NB4 (cell line): ENCODE results near the gene FURIN.
"Not testable (repeated sequence)": the region's sequence is repeated elsewhere in the genome, so short reads cannot be mapped to it uniquely, and the experiment has no call there.

ENCODE experiments used
- DNase-seq: peaks from one replicate; pipeline ENCODE4 v3.0.0; 2010; ENCODE audit warnings: low read depth
- H3K4me3 ChIP-seq: one replicate; pipeline ENCODE4 v1.5.1; 2011; ENCODE audit warnings: mild to moderate bottlenecking, low read depth, low read length, moderate library complexity
- MYC ChIP-seq: IDR thresholded peaks from 2 replicates; pipeline ENCODE4 v1.6.1; 2011; ENCODE audit warnings: low read depth, low read length
- POLR2A ChIP-seq: IDR thresholded peaks from 2 replicates; pipeline ENCODE4 v1.6.1; 2011; ENCODE audit warnings: mild to moderate bottlenecking; ENCODE audit not compliant: insufficient read length; ENCODE audit errors: extremely low read depth
- TF ChIP-seq, protein P1 (sequence below): IDR thresholded peaks from one replicate; pipeline ENCODE4 v1.5.1; 2012; ENCODE audit warnings: low read depth, low read length
- TF ChIP-seq, protein P2 (sequence below): IDR thresholded peaks from 2 replicates; pipeline ENCODE4 v1.6.1; 2011; ENCODE audit warnings: low read depth, low read length

Gene FURIN

DNA sequence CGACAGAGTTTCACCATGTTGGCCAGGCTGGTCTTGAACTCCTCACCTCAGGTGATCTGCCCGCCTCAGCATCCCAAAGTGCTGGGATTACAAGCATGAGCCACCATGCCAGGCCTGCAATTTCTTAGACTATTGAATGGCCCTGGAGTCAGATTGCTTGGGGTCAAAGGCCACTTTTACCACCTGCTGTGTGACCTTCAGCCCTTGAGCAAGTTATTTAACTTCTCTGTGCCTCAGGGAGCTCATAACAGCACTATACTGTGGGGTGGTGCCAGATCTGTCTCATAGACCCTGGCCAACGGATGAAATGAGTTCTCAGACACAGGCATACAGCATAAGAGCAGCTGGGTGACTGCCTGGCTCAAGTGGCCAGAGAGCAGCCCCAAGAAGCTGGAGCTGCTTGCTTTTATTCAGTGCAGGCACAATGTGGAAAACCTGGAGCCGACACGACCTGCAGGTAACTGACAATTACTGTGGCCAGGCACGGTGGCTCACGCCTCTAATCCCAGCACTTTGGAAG is 44.9 kb upstream of the FURIN start:
- H3K4me3 ChIP-seq, result no peak overlapping the region
- TF ChIP-seq POLR2A (no peak), MYC (no peak)
- TF ChIP-seq, protein P1, sequence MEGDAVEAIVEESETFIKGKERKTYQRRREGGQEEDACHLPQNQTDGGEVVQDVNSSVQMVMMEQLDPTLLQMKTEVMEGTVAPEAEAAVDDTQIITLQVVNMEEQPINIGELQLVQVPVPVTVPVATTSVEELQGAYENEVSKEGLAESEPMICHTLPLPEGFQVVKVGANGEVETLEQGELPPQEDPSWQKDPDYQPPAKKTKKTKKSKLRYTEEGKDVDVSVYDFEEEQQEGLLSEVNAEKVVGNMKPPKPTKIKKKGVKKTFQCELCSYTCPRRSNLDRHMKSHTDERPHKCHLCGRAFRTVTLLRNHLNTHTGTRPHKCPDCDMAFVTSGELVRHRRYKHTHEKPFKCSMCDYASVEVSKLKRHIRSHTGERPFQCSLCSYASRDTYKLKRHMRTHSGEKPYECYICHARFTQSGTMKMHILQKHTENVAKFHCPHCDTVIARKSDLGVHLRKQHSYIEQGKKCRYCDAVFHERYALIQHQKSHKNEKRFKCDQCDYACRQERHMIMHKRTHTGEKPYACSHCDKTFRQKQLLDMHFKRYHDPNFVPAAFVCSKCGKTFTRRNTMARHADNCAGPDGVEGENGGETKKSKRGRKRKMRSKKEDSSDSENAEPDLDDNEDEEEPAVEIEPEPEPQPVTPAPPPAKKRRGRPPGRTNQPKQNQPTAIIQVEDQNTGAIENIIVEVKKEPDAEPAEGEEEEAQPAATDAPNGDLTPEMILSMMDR, result no peak
- TF ChIP-seq, protein P2, sequence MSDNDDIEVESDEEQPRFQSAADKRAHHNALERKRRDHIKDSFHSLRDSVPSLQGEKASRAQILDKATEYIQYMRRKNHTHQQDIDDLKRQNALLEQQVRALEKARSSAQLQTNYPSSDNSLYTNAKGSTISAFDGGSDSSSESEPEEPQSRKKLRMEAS, result no peak

DNA sequence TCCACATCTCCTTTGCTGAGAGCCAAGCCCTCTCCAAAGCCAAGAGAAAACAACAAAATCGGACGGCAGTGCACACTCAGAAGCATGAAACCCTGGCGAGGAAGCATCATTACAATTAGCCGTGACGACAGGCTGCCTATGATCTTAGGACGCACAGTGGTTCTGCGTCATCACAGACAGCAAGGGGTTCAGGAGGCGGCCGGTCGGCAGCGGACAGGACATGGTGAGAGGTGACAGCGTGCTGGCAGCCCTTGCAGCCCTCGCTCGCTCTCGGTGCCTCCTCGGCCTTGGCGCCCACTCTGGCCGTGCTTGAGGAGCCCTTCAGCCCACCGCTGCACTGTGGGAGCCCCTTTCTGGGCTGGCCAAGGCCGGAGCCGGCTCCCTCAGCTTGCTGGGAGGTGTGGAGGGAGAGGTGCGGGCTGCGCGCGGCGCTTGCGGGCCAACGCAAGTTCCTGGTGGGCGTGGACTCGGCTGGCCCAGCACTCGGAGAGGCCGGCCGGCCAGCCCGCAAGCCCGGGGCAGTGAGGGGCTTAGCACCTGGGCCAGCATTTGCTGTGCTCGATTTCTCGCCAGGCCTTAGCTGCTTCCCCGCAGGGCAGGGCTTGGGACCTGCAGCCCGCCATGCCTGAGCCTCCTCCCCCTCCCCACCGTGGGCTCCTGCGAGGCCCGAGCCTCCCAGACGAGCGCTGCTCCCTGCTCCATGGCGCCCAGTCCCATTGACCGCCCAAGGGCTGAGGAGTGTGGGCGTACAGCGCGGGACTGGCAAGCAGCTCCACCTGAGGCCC is 43.1 kb upstream of the FURIN start:
- H3K4me3 ChIP-seq, DNase-seq: not testable (repeated sequence)

More for the DNA sequence above, 44.9 kb upstream of the FURIN start:
- no peak for DNase-seq

DNA sequence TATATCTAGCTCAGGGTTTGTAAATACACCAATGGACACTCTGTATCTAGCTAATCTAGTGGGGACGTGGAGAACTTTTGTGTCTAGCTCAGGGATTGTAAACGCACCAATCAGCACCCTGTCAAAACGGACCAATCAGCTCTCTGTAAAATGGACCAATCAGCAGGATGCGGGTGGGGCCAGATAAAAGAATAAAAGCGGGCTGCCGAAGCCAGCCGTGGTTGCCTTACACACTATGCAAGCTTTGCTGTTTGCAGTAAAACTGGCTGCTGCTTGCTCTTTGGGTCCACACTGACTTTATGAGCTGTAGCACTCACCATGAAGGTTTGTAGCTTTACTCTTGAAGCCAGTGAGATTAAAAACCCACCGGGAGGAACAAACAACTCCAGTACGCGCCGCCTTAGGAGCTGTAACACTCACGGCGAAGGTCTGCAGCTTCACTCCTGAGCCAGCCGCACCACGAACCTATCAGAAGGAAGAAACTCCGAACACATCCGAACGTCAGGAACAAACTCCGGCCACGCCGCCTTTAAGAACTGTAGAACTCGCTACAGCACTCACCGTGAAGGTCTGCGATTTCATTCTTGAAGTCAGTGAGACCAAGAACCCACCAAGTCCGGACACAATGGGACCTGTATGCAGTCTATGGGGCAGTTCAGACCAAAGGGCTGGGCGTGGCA is 42.0 kb upstream of the FURIN start:
- not testable (repeated sequence) for DNase-seq, H3K4me3 ChIP-seq

DNA sequence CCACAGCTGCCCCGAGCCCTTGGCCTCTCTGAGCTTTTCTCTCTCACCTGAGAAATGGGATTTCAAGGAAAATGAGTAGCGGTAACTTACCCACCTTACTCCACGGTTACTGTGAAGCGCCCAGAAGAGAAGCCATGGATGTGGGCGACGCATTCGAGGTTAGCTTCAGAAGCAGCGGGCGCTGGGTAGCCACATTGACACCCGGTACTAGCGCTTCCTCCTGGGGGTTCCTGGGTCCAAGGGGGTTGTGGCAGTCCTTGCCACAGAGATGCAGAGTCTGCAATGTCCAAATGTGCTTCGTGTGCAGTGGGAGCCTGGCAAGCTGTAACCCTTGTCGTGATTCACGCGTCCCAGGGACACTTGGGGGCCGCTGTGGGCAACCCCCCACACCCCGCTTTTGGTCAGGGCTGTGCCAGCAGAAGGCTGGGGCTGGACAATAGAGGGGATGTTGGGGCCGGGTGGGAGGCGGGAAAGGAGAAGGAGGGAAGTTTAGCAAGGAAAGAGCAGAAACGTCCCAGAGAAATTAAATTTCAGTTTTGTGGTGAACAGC is 41.4 kb upstream of the FURIN start:
- no peak for DNase-seq
- TF ChIP-seq MYC, result no peak
- TF ChIP-seq, protein P2, result no peak
- no peak for TF ChIP-seq POLR2A
- TF ChIP-seq, protein P1, result no peak
- no peak overlapping the region for H3K4me3 ChIP-seq

DNA sequence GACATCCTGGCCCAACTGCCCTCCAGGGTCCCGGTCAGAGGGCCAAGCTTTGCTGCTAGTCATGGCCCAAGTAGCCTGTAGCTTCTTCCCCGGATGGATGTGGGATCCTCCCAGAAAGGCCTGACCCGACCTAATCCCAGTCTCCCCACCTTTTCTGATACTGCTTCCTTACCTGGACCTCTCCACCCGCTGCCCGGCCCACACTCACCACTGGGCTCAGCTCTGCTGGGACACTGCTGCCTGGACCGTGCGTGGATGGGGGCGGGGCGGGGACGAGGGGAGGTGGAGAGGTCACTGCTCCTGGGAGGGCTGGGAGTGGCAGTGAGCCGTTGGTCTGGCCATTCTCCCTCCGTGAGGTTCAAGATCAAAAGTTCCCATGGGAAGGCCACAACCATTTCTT is 40.3 kb upstream of the FURIN start:
- DNase-seq, result no peak
- TF ChIP-seq, protein P2, result no peak
- TF ChIP-seq, protein P1, result no peak
- TF ChIP-seq MYC, result no peak
- TF ChIP-seq POLR2A, result no peak
- no peak overlapping the region for H3K4me3 ChIP-seq

DNA sequence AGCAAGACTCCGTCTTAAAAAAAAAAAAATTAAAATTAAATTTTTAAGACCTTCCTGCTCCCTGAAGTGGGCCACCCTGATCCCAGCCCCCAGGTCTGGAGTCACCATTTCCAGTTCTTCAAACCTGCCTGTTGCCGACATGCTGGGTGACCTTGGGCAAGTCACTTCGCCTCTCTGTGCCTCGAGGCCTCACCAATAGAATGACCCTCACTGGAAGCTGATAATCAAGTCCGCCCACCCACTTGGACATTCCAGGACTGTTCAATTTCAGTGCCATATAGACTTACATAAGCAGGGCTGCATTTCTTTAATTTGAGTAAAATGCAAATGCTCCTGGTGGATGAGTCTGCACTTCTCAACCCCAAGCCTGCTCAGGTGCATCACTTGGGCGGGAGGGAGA is 39.3 kb upstream of the FURIN start:
- no peak overlapping the region for H3K4me3 ChIP-seq
- TF ChIP-seq POLR2A, result no peak
- TF ChIP-seq, protein P1, result no peak
- TF ChIP-seq, protein P2, result no peak
- TF ChIP-seq MYC, result no peak
- DNase-seq, result no peak
